Heart right ventricle (tissue), 16 donors: ENCODE data around the gene KLHL24. TPM values are rescaled to one million over a fixed set of nuclear protein-coding genes. Genes with fewer than 3 reads are reported as not detected.
A peak's percentile ranks its signal among the peaks of the same experiment; 100 is the strongest.
"Not testable (repeated sequence)": the region's sequence is repeated elsewhere in the genome, so short reads cannot be mapped to it uniquely, and the experiment has no call there.

ENCODE experiments used
- ATAC-seq, 8 donors: fragments of 200-7000 bp; cut with Tn5 transposase; one replicate each; pipeline ENCODE4 v1.9.1; 2020; ENCODE audit warnings: mild to moderate bottlenecking in 8 of 8, moderate library complexity in 8 of 8, moderate number of reproducible peaks in 1 of 8
- DNase-seq, 2 donors: peaks; one replicate each; pipeline ENCODE4 v3.0.0-alpha.2; 2020
- H3K27ac ChIP-seq, 10 donors: fragments of 200-600 bp; sonication (generic) in 2 of 10; one replicate each; pipeline versions ENCODE4 v1.5.0 to v1.8.0; 2020 to 2022; ENCODE audit warnings: mild to moderate bottlenecking in 3 of 10
- H3K27me3 ChIP-seq, 7 donors: fragments of 200-600 bp; one replicate each; pipeline ENCODE4 v1.8.0; 2021 to 2022; ENCODE audit warnings: mild to moderate bottlenecking in 2 of 7
- H3K36me3 ChIP-seq, 9 donors: fragments of 200-600 bp; sonication (generic) in 1 of 9; one replicate each; pipeline versions ENCODE4 v1.5.0 to v1.8.0; 2020 to 2022; ENCODE audit warnings: mild to moderate bottlenecking in 2 of 9
- H3K4me1 ChIP-seq, 9 donors: fragments of 200-600 bp; sonication (generic) in 1 of 9; one replicate each; pipeline versions ENCODE4 v1.5.0 to v1.8.0; 2020 to 2022; ENCODE audit warnings: mild to moderate bottlenecking in 4 of 9
- H3K4me3 ChIP-seq, 10 donors: fragments of 200-600 bp; sonication (generic) in 2 of 10; one replicate each; pipeline versions ENCODE4 v1.5.0 to v1.8.0; 2020 to 2022; ENCODE audit warnings: mild to moderate bottlenecking in 7 of 10, moderate library complexity in 2 of 10
- H3K9me3 ChIP-seq, 11 donors: fragments of 200-600 bp in 10 of 11; sonication (generic) in 2 of 11; one replicate each; pipeline versions ENCODE4 v1.5.0 to v1.8.0; 2013 to 2022; ENCODE audit warnings: mild to moderate bottlenecking in 2 of 11, control low read depth in 1 of 11, moderate library complexity in 1 of 11
- CTCF ChIP-seq, 9 donors: fragments of 200-600 bp; sonication (generic) in 2 of 9; IDR thresholded peaks; one replicate each; pipeline versions ENCODE4 v1.5.0 to v1.8.0; 2021 to 2022; ENCODE audit warnings: antibody characterized with exemption in 9 of 9, mild to moderate bottlenecking in 5 of 9, moderate library complexity in 1 of 9
- WGBS, 2 donors: extraction: QIAGEN DNeasy Blood & Tissue Kit; methylation state at CpG; one replicate each; pipeline ENCODE4 v1.1.7; 2013; ENCODE audit warnings: inconsistent platforms in 1 of 2; 5-methylcytosine and 5-hydroxymethylcytosine counted together
- intact Hi-C, 10 donors: fragments of 100-400 bp; cut with DNase I; formaldehyde crosslinking; loops; one replicate each; pipeline versions ENCODE4 v1.11.1 to v1.14.2; 2022
- polyA plus RNA-seq, 2 donors: library from polyadenylated mRNA; stranded (reverse); fragments of 200-250 nt; gene quantifications; one replicate each; pipeline ENCODE4 v1.2.3, GENCODE V29; 2013
- total RNA-seq, 10 donors: library from RNA; stranded (reverse); fragmentation: NEBNext Ultra II Directional in 3 of 10; extraction: Animal tissue kit (Norgen Biotek cat#: 25700) in 3 of 10; gene quantifications; one replicate each; pipeline versions ENCODE4 v1.2.1 to v1.2.4, GENCODE V29; 2021 to 2023
- donor health status: Arrhythmogenic right ventricular cardiomyopathy.
- donor health status: ischemic (EF 13 %, LVEDD 7.1; RV severe dilation, severe dysfunction).
- donor health status: healthy with polysubstance abuse.
- donor health status: DM: no; HTN: yes; CAD: no.
- donor health status: DM: no; HTN: no; CAD: no.
- donor health status: ischemic (EF 25% LVEDD 6.9; RV normal size, moderate dysfunction).
- donor health status: ischemic (EF 25% LVEDD 5.7; RV mildly dilated, moderate dysfunction).
- donor health status: healthy.
- donor health status: DM: yes; HTN: yes; CAD: no.
- donor health status: Ischemic cardiomyopathy.
- donor health status: ischemic (EF 35%, LVEDD 5.7; RV mildly dilated, moderate dysfunction).
- donor health status: nonischemic (EF 11% LVEDD 7.7; RV severe dilation, severe dysfunction).
- donor health status: DM: yes; HTN: yes; CAD: no.
- donor health status: PGD.
- donor health status: ischemic (EF 29% LVEDD 5.4; RV normal size, mild dysfunction).
- donor health status: nonischemic (EF 23%, LVEDD 6.1; RV moderate dilation, normal function).

The KLHL24 gene
- total and polyA plus RNA-seq, 12 donors = 7.6 to 305 (median 233) TPM

DNA sequence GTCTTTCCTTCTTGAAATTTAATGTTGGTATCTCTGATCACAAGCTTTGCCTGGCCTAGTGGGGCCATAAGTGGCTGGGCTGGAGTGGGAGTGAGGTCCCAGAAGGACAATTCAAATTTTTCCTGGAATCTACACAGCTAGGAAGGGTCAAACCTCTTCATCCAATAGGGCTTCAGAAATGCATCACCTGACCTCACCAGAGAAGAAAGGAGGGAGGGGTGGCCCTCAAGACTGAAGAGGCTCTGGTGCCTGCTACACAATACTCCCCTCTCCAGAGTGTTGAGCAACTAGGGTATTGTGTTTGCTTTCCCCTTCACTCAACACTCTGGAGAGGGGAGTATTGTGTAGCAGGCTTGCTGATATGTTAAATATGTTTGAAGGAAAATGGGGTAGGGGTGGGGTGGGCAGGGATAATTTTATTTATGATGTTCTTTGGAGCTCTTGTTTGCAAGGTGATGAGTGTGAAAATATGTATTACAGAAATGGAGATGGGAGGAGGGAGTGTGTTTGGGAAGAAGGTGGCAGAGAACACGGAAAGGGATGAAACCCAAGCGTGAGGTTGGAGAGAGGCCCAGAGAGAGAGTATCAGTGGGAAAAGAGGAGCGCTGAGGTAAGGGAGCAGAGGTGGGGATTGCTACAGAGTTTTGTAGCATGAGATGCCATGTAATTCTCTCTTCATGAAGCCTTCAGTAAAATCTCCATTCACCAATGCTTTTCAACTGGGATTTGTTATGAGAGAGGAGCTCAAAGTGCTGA lies 5.7 kb upstream of the KLHL24 start:
- WGBS, 2 donors = 59 to 74% methylated on average over 3 of the region's 3 CpGs
- H3K9me3 ChIP-seq = no peaks in the 10 kb centered on the region
- no peaks in the 10 kb centered on the region for H3K27me3 ChIP-seq
- H3K4me3 ChIP-seq = no peak overlapping the region
- ATAC-seq = peak; percentile 11 to 86 (median 38)
- no peak for TF ChIP-seq CTCF (IDR thresholded peaks at IDR 0.05)
- no peak for DNase-seq
- peaks cover 1 to 45% (median 20%) of the 10 kb centered on the region in 9 donors for H3K4me1 ChIP-seq
- no peaks in the 10 kb centered on the region for H3K36me3 ChIP-seq
- H3K27ac ChIP-seq = peak overlapping the region in 9 of 10 donors; percentile 57 to 88 (median 81)
- intact Hi-C loops = loop anchor here in 1 of 10 donors (10.0 kb wide), 1 partner anchor 685 kb away; the partner anchor contains the start of gene EIF4G1

- intact Hi-C loops = no loop called here
- H3K36me3 ChIP-seq = no peaks in the 10 kb centered on the region
- ATAC-seq (no peak), DNase-seq (no peak)
- H3K4me1 ChIP-seq = peaks cover 0 to 31% (median 11%) of the 10 kb centered on the region in 9 donors
- H3K27me3 ChIP-seq = no peaks in the 10 kb centered on the region
- no peak overlapping the region for H3K4me3 ChIP-seq
- H3K9me3 ChIP-seq = no peaks in the 10 kb centered on the region
- no peak overlapping the region for H3K27ac ChIP-seq
- TF ChIP-seq CTCF (IDR thresholded peaks at IDR 0.05) = no peak
These were observed 3.7 kb upstream of the KLHL24 start for GRCh38 chr3:183631715-183632114.

DNA sequence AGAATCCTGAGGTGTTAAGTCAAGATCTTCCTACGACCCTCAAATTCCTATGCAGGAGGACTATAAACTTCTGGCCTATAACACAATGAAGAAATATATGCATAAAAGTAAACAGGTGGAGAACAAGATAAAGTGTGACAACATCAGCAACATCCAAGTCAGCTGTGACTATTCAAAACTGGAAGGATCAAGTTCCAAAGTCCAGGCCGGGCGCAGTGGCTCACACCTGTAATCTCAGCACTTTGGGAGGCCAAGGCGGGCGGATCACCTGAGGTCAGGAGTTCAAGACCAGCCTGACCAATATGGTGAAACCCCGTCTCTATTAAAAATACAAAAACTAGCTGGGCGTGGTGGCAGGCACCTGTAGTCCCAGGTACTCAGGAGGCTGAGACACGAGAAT lies 2.7 kb upstream of the KLHL24 start:
- intact Hi-C loops, H3K9me3 ChIP-seq, H3K27ac ChIP-seq, ATAC-seq, H3K27me3 ChIP-seq, H3K4me3 ChIP-seq, DNase-seq, H3K36me3 ChIP-seq: not testable (repeated sequence)
- 97% methylated on average over 8 of the region's 8 CpGs for WGBS, 2 donors
- H3K4me1 ChIP-seq = peaks cover 4 to 36% (median 16%) of the 10 kb centered on the region in 9 donors

- H3K36me3 ChIP-seq = peaks cover 0 to 8% (median 0%) of the 10 kb centered on the region in 9 donors
- peak overlapping the region; percentile 92 to 100 (median 98) for H3K27ac ChIP-seq
- no peak for DNase-seq
- ATAC-seq = no peak
- peaks cover 9 to 36% (median 33%) of the 10 kb centered on the region in 9 donors for H3K4me1 ChIP-seq
- 74 to 81% methylated on average over 16 of the region's 16 CpGs for WGBS, 2 donors
- H3K4me3 ChIP-seq = peak overlapping the region in 8 of 10 donors; percentile 71 to 100 (median 97)
- no peak for TF ChIP-seq CTCF (IDR thresholded peaks at IDR 0.05)
- intact Hi-C loops = loop anchor here in 3 of 10 donors (5.0 kb wide), 3 partner anchors 52 to 132 kb away; partner anchors contain the start of gene YEATS2 (in 1 of the 3)
- no peaks in the 10 kb centered on the region for H3K27me3 ChIP-seq
- H3K9me3 ChIP-seq = no peaks in the 10 kb centered on the region
These were observed 716 bp upstream of the KLHL24 start for GRCh38 chr3:183634707-183635106.

DNA sequence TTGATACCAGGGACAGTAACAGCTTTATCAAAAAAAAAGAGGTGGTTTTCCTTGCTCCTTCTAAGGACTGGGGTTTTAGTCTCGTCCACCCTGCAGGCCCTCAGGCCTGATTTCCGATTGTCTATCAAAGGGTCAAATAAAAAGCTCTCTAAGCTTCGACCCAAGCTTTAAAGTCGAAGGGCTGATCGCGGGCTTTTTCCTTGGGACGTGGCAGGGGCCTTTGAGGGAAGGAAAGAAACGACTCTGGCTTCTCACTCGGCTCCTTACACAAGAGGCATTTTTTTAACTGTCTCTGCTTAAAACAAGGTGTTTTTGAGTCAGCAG lies 354 bp upstream of the KLHL24 start:
- TF ChIP-seq CTCF (IDR thresholded peaks at IDR 0.05) = no peak
- 1 to 2% methylated on average over 9 of the region's 9 CpGs for WGBS, 2 donors
- Histone ChIP-seq H3K9me3 (no peaks in the 10 kb centered on the region), H3K36me3 (peaks cover 0 to 8% (median 0%) of the 10 kb centered on the region in 9 donors), H3K4me1 (peaks cover 11 to 38% (median 36%) of the 10 kb centered on the region in 9 donors), H3K4me3 (peak overlapping the region; percentile 71 to 100 (median 97)), H3K27ac (peak overlapping the region; percentile 92 to 100 (median 98)), H3K27me3 (no peaks in the 10 kb centered on the region)
- no peak for DNase-seq
- ATAC-seq = peak in 2 of 8 donors; percentile 0
- intact Hi-C loops = loop anchor here in 3 of 10 donors (5.0 kb wide), 3 partner anchors 53 to 133 kb away; partner anchors contain the start of gene YEATS2 (in 1 of the 3)
